ENCODE results near the gene EPHA8.

EPHA8 gene

GRCh38 chr1:22618056-22618455 lies 54.8 kb downstream of the EPHA8 start:
- peak; percentile 45 for DNase-seq (ENCODE audit: low read depth, low spot score)

GRCh38 chr1:22619252-22619651 lies 56.0 kb downstream of the EPHA8 start:
- no peak for DNase-seq (ENCODE audit: low read depth, low spot score)

GRCh38 chr1:22619798-22620197 lies 56.5 kb downstream of the EPHA8 start:
- DNase-seq (ENCODE audit: low read depth, low spot score), result no peak

- no peak for DNase-seq (ENCODE audit: low read depth, low spot score)
Measured at GRCh38 chr1:22621761-22622160, 58.5 kb downstream of the EPHA8 start.

GRCh38 chr1:22625262-22625925 lies 62.1 kb downstream of the EPHA8 start:
- peak; percentile 34 for DNase-seq (ENCODE audit: low read depth, low spot score)

GRCh38 chr1:22626237-22627157 lies 63.2 kb downstream of the EPHA8 start:
- peak; percentile 27 for DNase-seq (ENCODE audit: low read depth, low spot score)

- no peak for DNase-seq (ENCODE audit: low read depth, low spot score)
Measured at GRCh38 chr1:22627331-22627730, 64.0 kb downstream of the EPHA8 start.

- peak; percentile 70 for DNase-seq (ENCODE audit: low read depth, low spot score)
Measured at GRCh38 chr1:22628698-22629444, 65.6 kb downstream of the EPHA8 start.

GRCh38 chr1:22629886-22630285 lies 66.6 kb downstream of the EPHA8 start:
- no peak for DNase-seq (ENCODE audit: low read depth, low spot score)

- no peak for DNase-seq (ENCODE audit: low read depth, low spot score)
Measured at GRCh38 chr1:22633697-22634463, 70.6 kb downstream of the EPHA8 start.

- no peak for DNase-seq (ENCODE audit: low read depth, low spot score)
Measured at GRCh38 chr1:22635436-22635835, 72.1 kb downstream of the EPHA8 start.

GRCh38 chr1:22636353-22636752 lies 73.1 kb downstream of the EPHA8 start, which contains the start of gene C1QA:
Gene C1QA (plus strand): TSS chr1:22636628. CDS start chr1:22637617, 989 bp downstream.
- DNase-seq (ENCODE audit: low read depth, low spot score), result no peak

GRCh38 chr1:22636927-22637326 lies 73.6 kb downstream of the EPHA8 start:
- no peak for DNase-seq (ENCODE audit: low read depth, low spot score)

- no peak for DNase-seq (ENCODE audit: low read depth, low spot score)
Measured at GRCh38 chr1:22637907-22638445, 74.7 kb downstream of the EPHA8 start.

- DNase-seq (ENCODE audit: low read depth, low spot score), result no peak
Measured at GRCh38 chr1:22638476-22639234, 75.4 kb downstream of the EPHA8 start.

GRCh38 chr1:22639286-22639685 lies 76.0 kb downstream of the EPHA8 start:
- peak; percentile 70 for DNase-seq (ENCODE audit: low read depth, low spot score)

GRCh38 chr1:22641247-22641646 lies 78.0 kb downstream of the EPHA8 start:
- no peak for DNase-seq (ENCODE audit: low read depth, low spot score)

- peak; percentile 85 for DNase-seq (ENCODE audit: low read depth, low spot score)
Measured at GRCh38 chr1:22641906-22642636, 78.8 kb downstream of the EPHA8 start.

GRCh38 chr1:22643381-22643780 lies 80.1 kb downstream of the EPHA8 start, which contains the start of gene C1QC:
Gene C1QC (plus strand): TSS chr1:22643633. CDS start chr1:22644024, 391 bp downstream.
- no peak for DNase-seq (ENCODE audit: low read depth, low spot score)

Data from ELF-1 (cell line).